ENCODE measurements around the gene CLCA1.

The CLCA1 gene

GRCh38 chr1:86461482-86461881, 7.2 kb upstream of the CLCA1 start:
- H3K4me3 ChIP-seq (IDR thresholded peaks at IDR 0.05; ENCODE audit: insufficient read depth, low read depth, low read length) = no peak overlapping the region
- no peak overlapping the region for H3K9ac ChIP-seq
- no peaks in the 10 kb centered on the region for H3K27me3 ChIP-seq (ENCODE audit: insufficient read depth, low read depth)
- H3K4me1 ChIP-seq (ENCODE audit: low read depth, poor library complexity, severe bottlenecking) = no peaks in the 10 kb centered on the region
- no peak overlapping the region for H3K27ac ChIP-seq
- H4K20me1 ChIP-seq (ENCODE audit: insufficient read depth) = no peaks in the 10 kb centered on the region
- TF ChIP-seq, protein P1, sequence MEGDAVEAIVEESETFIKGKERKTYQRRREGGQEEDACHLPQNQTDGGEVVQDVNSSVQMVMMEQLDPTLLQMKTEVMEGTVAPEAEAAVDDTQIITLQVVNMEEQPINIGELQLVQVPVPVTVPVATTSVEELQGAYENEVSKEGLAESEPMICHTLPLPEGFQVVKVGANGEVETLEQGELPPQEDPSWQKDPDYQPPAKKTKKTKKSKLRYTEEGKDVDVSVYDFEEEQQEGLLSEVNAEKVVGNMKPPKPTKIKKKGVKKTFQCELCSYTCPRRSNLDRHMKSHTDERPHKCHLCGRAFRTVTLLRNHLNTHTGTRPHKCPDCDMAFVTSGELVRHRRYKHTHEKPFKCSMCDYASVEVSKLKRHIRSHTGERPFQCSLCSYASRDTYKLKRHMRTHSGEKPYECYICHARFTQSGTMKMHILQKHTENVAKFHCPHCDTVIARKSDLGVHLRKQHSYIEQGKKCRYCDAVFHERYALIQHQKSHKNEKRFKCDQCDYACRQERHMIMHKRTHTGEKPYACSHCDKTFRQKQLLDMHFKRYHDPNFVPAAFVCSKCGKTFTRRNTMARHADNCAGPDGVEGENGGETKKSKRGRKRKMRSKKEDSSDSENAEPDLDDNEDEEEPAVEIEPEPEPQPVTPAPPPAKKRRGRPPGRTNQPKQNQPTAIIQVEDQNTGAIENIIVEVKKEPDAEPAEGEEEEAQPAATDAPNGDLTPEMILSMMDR (conservative IDR thresholded peaks at IDR 0.05; ENCODE audit: low read depth, low read length) = no peak
- H2AFZ ChIP-seq (ENCODE audit: low read depth) = no peak overlapping the region
- H3K36me3 ChIP-seq (ENCODE audit: insufficient read depth) = no peaks in the 10 kb centered on the region
- no peak overlapping the region for H3K4me2 ChIP-seq
- no peaks in the 10 kb centered on the region for H3K79me2 ChIP-seq (ENCODE audit: insufficient read depth, low read depth)

- Histone ChIP-seq H4K20me1 (ENCODE audit: insufficient read depth) (no peaks in the 10 kb centered on the region), H3K4me1 (ENCODE audit: low read depth, poor library complexity, severe bottlenecking) (no peaks in the 10 kb centered on the region), H3K27ac (no peak overlapping the region), H3K4me2 (no peak overlapping the region), H3K4me3 (IDR thresholded peaks at IDR 0.05; ENCODE audit: insufficient read depth, low read depth, low read length) (no peak overlapping the region), H2AFZ (ENCODE audit: low read depth) (no peak overlapping the region), H3K36me3 (ENCODE audit: insufficient read depth) (no peaks in the 10 kb centered on the region), H3K79me2 (ENCODE audit: insufficient read depth, low read depth) (no peaks in the 10 kb centered on the region), H3K9ac (no peak overlapping the region), H3K27me3 (ENCODE audit: insufficient read depth, low read depth) (0 out of 2 replicates have a peak, but pooled peaks cover 3% of the 10 kb centered on the region)
- TF ChIP-seq, protein P1 (conservative IDR thresholded peaks at IDR 0.05; ENCODE audit: low read depth, low read length) = no peak
Observed at GRCh38 chr1:86464819-86465218, 3.9 kb upstream of the CLCA1 start.

- H3K4me3 ChIP-seq (IDR thresholded peaks at IDR 0.05; ENCODE audit: insufficient read depth, low read depth, low read length) = no peak overlapping the region
- TF ChIP-seq, protein P1 (conservative IDR thresholded peaks at IDR 0.05; ENCODE audit: low read depth, low read length) = no peak
- no peaks in the 10 kb centered on the region for H4K20me1 ChIP-seq (ENCODE audit: insufficient read depth)
- H3K27ac ChIP-seq = no peak overlapping the region
- H3K27me3 ChIP-seq (ENCODE audit: insufficient read depth, low read depth) = peaks cover 6% of the 10 kb centered on the region; the same call in 1 of the 2 replicates
- no peaks in the 10 kb centered on the region for H3K79me2 ChIP-seq (ENCODE audit: insufficient read depth, low read depth)
- no peak overlapping the region for H2AFZ ChIP-seq (ENCODE audit: low read depth)
- no peaks in the 10 kb centered on the region for H3K36me3 ChIP-seq (ENCODE audit: insufficient read depth)
- H3K4me2 ChIP-seq = no peak overlapping the region
- H3K9ac ChIP-seq = no peak overlapping the region
- H3K4me1 ChIP-seq (ENCODE audit: low read depth, poor library complexity, severe bottlenecking) = no peaks in the 10 kb centered on the region
Observed at GRCh38 chr1:86466109-86466844, 2.5 kb upstream of the CLCA1 start.

DNA sequence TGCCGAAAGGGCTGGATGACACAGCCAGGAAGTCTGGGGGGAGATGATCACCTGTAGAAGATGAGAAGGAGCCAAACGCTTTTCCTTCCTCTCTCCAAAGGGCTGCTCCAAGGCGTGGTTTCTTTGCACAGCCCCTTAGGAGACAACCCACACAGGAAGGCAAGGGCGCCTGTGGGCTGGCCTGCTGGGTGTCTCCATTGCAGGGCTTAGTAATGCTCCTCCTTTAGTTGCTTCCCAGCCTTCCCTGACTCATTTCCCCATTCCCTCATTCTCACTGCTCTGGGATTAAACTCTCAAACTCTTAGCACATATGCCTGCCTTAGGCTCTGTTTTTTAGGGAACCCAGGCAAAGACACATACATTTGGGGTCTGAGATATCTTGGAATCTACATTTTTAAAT, 1.7 kb upstream of the CLCA1 start:
- H3K36me3 ChIP-seq (ENCODE audit: insufficient read depth) = no peaks in the 10 kb centered on the region
- no peak overlapping the region for H3K4me2 ChIP-seq
- no peaks in the 10 kb centered on the region for H3K79me2 ChIP-seq (ENCODE audit: insufficient read depth, low read depth)
- no peak overlapping the region for H3K27ac ChIP-seq
- no peaks in the 10 kb centered on the region for H3K4me1 ChIP-seq (ENCODE audit: low read depth, poor library complexity, severe bottlenecking)
- H4K20me1 ChIP-seq (ENCODE audit: insufficient read depth) = no peaks in the 10 kb centered on the region
- no peak overlapping the region for H3K4me3 ChIP-seq (IDR thresholded peaks at IDR 0.05; ENCODE audit: insufficient read depth, low read depth, low read length)
- H3K9ac ChIP-seq = no peak overlapping the region
- no peak overlapping the region for H2AFZ ChIP-seq (ENCODE audit: low read depth)
- TF ChIP-seq, protein P1 (conservative IDR thresholded peaks at IDR 0.05; ENCODE audit: low read depth, low read length) = no peak
- peaks cover 6% of the 10 kb centered on the region; the same call in 1 of the 2 replicates for H3K27me3 ChIP-seq (ENCODE audit: insufficient read depth, low read depth)

All from KMS-11 (cell line).